ENCODE data around the gene DELE1.

DELE1 gene, protein sequence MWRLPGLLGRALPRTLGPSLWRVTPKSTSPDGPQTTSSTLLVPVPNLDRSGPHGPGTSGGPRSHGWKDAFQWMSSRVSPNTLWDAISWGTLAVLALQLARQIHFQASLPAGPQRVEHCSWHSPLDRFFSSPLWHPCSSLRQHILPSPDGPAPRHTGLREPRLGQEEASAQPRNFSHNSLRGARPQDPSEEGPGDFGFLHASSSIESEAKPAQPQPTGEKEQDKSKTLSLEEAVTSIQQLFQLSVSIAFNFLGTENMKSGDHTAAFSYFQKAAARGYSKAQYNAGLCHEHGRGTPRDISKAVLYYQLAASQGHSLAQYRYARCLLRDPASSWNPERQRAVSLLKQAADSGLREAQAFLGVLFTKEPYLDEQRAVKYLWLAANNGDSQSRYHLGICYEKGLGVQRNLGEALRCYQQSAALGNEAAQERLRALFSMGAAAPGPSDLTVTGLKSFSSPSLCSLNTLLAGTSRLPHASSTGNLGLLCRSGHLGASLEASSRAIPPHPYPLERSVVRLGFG

GRCh38 chr5:141923448-141924313 lies at the start of gene DELE1:
Gene DELE1 (plus strand): TSS chr5:141923871. CDS start chr5:141923942, 71 bp downstream.
- DNase-seq (ENCODE audit: low spot score) = peak; percentile 90

DNA sequence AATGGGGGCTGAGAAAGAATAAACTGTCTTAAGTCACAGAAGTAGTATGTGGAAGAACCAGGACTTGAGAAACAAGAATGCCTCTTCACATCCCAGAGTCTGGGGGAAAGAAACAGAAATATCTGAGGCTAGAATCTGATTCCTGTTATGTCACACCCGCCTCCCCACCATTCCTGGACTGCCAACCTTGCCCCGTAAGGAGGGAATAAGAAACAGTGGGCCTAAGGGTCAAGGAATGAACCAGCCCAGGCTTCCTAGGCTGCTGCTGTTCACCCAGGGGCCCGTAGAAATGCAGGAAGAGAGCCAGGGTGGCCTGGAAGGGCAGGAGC lies 49.8 kb upstream of the DELE1 start:
- DNase-seq (ENCODE audit: low spot score) = no peak

- DNase-seq (ENCODE audit: low spot score) = no peak
These were observed 49.3 kb upstream of the DELE1 start for GRCh38 chr5:141874262-141874964.

GRCh38 chr5:141875022-141875740 lies 48.5 kb upstream of the DELE1 start:
- DNase-seq (ENCODE audit: low spot score) = no peak

DNA sequence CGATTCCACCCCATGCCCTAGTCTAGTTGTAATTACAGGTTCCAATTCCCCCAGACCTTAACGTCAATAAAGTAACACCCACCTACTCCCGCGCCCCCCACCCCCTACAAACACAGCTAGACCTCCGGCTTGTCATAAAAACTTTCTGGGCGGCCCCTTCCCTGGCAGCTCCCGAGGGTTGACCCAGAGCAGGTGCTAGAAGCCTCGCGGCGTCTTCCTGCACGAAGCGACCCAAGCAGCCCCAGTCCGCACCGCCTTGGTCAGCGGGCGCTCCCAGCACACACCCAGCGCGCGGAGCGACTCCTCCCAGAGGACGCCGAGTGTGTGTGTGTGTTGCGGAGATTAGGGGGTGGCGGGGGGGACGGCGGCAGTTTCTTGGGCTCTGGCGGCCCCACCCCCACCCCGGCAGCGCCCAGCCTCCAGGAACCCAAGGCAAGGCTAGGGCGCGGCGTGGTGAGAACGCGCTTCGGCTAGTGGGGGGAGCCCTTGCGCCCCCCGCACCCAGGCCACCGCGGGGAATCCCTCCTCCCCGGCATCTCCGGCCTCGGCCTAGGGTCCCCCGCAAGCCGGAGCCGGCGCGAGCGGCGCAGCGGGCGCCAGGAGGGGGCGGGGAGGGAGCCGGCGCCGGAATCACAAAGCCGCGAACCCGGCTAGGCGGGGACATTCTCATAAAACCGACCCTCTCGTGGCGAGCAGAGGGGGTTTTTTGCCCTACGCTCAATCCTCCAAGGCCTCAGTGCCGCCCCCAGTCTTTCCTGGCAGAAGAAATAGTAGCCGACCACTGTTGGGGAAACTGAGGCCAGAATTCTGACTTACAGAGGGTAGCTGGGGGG lies 47.7 kb upstream of the DELE1 start:
- no peak for DNase-seq (ENCODE audit: low spot score)

GRCh38 chr5:141876628-141877355 lies 46.9 kb upstream of the DELE1 start:
- DNase-seq (ENCODE audit: low spot score) = no peak

DNA sequence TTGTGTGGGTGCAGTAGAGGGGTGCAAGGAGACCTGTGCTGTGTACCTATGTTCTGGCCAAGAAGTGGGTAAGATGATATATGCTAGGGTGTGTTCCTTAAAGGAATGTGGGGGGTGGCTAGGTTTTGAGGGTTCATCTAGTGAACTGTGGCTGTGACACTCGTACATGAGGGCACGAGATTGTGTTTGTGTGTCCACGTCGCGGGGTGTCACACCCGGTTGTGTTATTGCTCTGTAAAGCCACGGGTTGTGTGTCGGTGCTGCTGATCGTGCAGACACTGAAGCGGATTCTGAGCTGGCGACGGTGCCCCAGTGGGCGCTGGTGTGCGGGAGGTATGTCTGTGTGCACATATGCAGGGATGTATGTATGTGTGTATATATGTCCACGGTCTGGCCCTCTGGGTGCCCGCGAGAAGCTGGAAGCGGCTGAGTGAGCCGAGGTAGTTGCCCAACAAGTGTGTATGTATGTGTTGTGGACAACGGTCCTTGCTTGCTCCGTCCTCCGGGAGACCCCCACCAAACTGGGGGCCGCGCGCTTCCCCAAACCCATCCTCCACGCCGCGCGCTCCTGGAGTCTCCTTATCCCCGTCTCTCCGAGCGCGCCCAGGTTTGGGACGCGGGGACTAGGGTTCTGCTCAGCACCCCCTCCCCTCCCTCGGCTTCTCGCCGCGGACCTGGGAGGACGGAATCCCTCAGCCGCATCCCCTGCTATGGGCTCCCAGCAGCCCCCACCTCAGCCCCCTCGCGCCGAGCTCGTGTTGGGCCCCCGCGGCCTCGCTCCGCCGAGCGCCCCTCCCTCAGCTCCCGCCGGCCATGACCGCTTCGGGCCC lies 46.1 kb upstream of the DELE1 start:
- no peak for DNase-seq (ENCODE audit: low spot score)

DNA sequence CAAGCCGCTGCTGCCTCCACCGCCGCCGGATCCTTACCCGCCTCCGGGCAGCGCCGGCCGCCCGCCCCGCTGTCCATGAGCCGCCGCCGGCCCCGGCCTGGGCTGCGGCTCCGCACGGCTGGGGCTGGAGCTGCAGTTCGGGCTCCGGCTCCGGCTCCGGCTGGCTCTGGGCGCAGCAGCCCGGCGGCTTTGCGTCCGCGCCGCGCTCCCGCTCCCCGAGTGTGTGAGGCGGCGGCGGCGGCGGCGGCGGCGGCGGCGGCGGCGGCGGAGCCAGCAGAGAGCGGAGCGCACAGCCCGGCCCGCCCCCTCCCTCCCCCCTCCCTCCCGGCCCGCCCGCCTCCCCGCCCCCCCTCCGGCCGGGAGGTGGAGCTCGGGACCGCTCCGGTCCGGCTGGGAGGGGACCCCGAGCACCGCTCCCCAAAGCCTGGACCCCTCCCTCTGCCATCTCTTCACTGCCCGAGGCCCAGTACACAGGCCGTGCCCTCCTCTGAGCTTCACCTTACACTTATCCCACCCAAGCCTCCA lies 45.4 kb upstream of the DELE1 start, which contains the start of gene PCDH1:
Gene PCDH1 (minus strand): TSS at position 225 of the 525 bp plus-strand sequence. CDS start 148 bp downstream, at position 77.
- DNase-seq (ENCODE audit: low spot score) = peak; percentile 34

DNA sequence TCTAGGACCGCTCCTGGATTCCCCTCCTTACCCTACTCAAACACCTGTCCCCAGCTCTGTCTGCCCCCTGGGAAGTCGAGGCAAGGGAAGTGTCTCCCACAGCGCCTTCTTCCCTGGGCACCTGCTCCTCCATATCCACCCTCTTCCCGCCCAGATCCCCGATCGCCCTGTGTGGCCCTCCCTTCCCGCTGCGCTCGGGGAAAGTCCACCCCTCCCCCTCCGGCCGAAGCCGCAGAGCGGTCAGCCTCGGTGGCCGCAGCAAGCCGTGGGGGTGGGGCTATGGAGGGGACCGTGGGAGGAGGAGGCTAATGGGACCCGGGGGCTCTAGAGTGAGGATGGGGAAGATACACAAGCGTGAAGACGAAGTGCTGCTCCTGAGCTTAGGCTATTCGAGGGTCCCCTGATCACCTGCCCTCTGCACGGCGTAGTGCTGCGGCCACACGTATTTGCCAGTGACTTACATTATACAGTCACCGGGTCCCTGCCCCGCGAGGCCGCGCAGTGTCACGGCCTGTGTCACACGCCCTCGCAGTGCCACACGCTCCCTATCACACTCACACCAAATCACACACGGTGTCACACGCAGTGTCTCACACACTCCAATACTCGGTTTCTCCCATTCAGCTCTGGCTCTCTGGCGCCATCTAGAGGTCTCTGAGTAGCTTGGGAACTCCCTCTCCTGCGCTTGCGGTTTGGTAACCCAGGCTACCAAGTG lies 44.8 kb upstream of the DELE1 start:
- DNase-seq (ENCODE audit: low spot score) = peak; percentile 100

DNA sequence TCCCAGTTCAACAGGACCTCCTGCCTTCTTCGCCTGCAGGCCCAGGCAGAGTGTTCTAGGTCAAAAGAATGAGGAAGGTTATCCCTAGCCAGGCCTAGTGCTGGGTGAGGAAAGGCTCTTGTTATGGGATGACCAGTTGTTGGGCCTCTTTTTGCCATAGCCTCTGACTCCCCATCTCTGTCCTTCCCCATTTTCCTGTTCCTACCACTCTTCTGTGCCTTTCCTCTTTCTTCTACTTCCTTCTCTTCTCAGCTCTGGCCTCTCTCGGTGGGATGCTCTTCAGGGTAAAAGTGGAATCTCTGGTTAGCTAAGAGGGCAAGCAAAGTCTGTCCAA lies 44.3 kb upstream of the DELE1 start:
- DNase-seq (ENCODE audit: low spot score) = no peak

DNA sequence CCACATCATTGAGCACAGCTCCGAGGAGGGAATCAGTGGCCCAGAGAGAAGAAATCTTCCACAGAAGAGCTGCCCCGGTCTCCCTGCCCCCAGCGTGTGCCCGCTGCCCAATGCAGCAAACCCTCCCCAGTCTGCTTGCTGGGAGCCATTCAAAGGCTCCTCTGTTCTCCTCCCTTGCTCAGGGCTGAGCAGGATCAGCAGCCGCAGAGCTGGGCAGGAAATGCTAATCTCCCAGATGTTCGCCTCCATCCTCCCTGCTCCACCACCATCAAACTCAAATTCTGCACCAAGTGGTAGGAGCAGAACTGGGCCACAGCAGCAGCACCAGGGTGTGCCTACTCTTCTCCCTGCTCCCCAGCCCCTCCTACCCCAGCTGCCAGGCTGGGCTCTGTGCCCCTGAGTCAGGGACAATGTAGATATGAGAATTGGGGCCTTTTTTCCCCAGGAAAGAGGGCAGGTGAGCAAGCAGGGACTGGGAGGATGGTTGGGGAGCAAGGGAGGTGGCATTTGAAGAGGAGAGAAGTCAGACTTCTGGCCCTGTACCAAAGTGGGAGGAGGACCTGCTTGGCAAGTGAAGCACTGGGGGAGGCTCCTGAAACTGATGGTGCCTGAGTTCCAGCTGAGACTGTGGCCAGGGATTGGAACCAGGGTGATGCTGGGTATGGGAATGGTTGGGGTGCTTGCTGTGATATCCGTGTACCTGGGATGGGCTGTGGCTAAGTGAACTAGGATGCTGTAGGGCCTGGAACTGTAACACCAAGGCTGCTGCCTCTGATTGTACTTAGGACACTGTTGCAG lies 43.5 kb upstream of the DELE1 start:
- DNase-seq (ENCODE audit: low spot score) = peak; percentile 92

DNA sequence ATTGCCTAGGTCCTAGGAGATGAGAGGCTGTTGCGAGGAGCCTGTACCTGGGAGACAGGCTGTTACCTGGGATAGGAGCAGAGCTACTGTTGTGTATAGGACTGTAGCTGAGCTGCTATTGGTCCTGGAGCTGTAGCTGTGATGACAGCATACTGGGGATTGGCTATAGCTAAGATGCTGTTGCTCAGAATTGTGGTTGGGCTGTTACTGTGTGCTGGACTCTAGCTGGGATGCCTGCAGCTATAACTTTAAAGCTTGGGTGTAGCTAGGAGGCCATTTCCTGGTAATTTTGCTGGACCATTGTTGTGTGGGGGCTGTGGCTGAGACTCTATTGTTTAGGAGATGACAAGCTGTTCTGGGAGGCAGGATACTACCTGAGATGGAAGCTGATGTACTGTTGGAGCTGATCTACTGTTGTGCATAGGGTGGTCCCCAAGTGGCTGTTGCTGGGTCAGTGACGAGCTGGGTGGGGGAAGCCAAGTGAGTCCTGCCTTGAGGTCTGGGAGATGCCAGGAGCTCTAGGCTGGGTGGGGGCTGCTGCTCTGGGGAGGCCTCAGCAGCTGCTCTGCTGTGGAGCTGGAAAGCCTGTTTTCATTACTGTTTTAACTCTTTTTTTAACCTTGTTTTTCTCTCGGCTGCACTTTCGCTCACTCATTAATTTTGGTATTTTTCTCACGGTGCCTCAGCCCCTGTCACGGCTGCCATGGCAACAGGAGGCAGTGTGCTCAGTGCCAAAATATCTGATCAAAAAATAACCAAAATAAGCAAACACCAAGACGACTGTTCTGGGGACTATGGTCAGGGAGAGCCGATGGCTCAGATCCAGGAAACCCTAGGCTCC lies 42.5 kb upstream of the DELE1 start:
- peak; percentile 58 for DNase-seq (ENCODE audit: low spot score)

DNA sequence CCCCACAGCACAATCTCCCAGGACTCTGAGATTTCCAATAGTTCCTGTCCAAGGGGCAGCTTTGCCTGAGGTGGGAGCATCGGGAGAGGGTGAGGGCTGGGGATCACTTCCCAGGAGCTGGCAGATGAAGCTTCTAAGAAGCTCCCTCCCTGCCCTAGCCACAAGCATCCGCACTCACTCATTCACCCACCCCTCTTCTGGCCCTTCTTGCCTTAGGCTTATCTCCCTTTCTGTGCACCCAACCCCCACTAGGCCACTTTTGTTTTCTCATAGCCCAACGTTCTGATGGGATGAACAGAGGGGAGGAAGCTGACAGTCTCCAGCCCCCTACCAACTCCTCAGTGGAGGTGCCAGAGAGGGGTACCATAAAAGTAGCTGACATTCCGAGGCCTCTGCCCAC lies 41.8 kb upstream of the DELE1 start:
- no peak for DNase-seq (ENCODE audit: low spot score)

GRCh38 chr5:141882594-141883183 lies 41.0 kb upstream of the DELE1 start:
- peak; percentile 82 for DNase-seq (ENCODE audit: low spot score)

GRCh38 chr5:141883184-141883891 lies 40.3 kb upstream of the DELE1 start:
- peak; percentile 57 for DNase-seq (ENCODE audit: low spot score)
